Tibial nerve (tissue), 4 donors: ENCODE data around the gene METTL15. TPM values are rescaled to one million over a fixed set of nuclear protein-coding genes. Genes with fewer than 3 reads are reported as not detected.

ENCODE experiments used
- DNase-seq, 2 donors: peaks; one replicate each; pipeline ENCODE4 v3.0.0-alpha.2; 2019; ENCODE audit warnings: low spot score in 2 of 2
- H3K27ac ChIP-seq, 4 donors: fragments of 200-600 bp; sonication (generic) in 3 of 4; one replicate each; pipeline ENCODE4 v1.5.1; 2017 to 2019; ENCODE audit warnings: mild to moderate bottlenecking in 1 of 4
- H3K27me3 ChIP-seq, 2 donors: fragments of 200-600 bp; sonication (generic) in 1 of 2; one replicate each; pipeline versions ENCODE4 v1.5.1 to v1.6.0; 2017 to 2019
- H3K36me3 ChIP-seq, 3 donors: fragments of 200-600 bp; sonication (generic); one replicate each; pipeline ENCODE4 v1.5.1; 2018 to 2019
- H3K4me1 ChIP-seq, 4 donors: fragments of 200-600 bp; sonication (generic) in 3 of 4; one replicate each; pipeline ENCODE4 v1.5.1; 2017 to 2019
- H3K4me3 ChIP-seq, 4 donors: fragments of 200-600 bp; sonication (generic) in 3 of 4; one replicate each; pipeline ENCODE4 v1.5.1; 2017 to 2019; ENCODE audit warnings: mild to moderate bottlenecking in 1 of 4, moderate library complexity in 1 of 4
- H3K9me3 ChIP-seq, 4 donors: fragments of 200-600 bp; sonication (generic) in 3 of 4; one replicate each; pipeline ENCODE4 v1.5.1; 2017 to 2019
- CTCF ChIP-seq, 5 experiments: fragments of 200-600 bp in 3 of 5; fragments of 450-650 bp in 2 of 5; sonication (generic) in 3 of 5; IDR thresholded peaks; one replicate each; pipeline ENCODE4 v1.5.1; 2016 to 2019; ENCODE audit warnings: antibody characterized with exemption in 5 of 5, mild to moderate bottlenecking in 3 of 5, moderate library complexity in 2 of 5
- EP300 ChIP-seq, 2 donors: sonication (generic); formaldehyde crosslinking; IDR thresholded peaks; one replicate each; pipeline ENCODE4 v1.6.1; 2017; ENCODE audit warnings: antibody characterized with exemption in 2 of 2, mild to moderate bottlenecking in 1 of 2
- POLR2A ChIP-seq, 2 donors: fragments of 450-650 bp; IDR thresholded peaks; one replicate each; pipeline ENCODE4 v1.6.1; 2017; ENCODE audit warnings: antibody characterized with exemption in 2 of 2, mild to moderate bottlenecking in 2 of 2, moderate library complexity in 2 of 2
- WGBS, 2 donors: methylation state at CpG; one replicate each; pipeline ENCODE4 v1.1.5; 2018; 5-methylcytosine and 5-hydroxymethylcytosine counted together
- total RNA-seq, 4 donors: library from RNA; depleted of rRNA; stranded (reverse); fragments of >200 nt; gene quantifications; one replicate each; pipeline ENCODE4 v1.1.0, GENCODE V29; 2016

The METTL15 gene
- total RNA-seq, 4 donors from 2014 or later = 8.7 to 14.4 (median 11.7) TPM

- no peak overlapping the region for H3K4me3 ChIP-seq
- H3K36me3 ChIP-seq = peaks cover 0 to 13% (median 0%) of the 10 kb centered on the region in 3 donors
- H3K27ac ChIP-seq = no peak overlapping the region
Observed at GRCh38 chr11:28228196-28228895, 120.2 kb downstream of the METTL15 start.

GRCh38 chr11:28231475-28231874, 123.3 kb downstream of the METTL15 start:
- H3K9me3 ChIP-seq = peaks cover 0 to 4% (median 0%) of the 10 kb centered on the region in 4 donors
- H3K36me3 ChIP-seq = peaks cover 0 to 13% (median 0%) of the 10 kb centered on the region in 3 donors
- H3K4me3 ChIP-seq = no peak overlapping the region
- H3K27ac ChIP-seq = no peak overlapping the region
- WGBS, 2 donors = 96 to 98% methylated on average over 2 of the region's 2 CpGs
- H3K27me3 ChIP-seq = no peaks in the 10 kb centered on the region
- TF ChIP-seq CTCF (IDR thresholded peaks at IDR 0.05) = no peak
- TF ChIP-seq EP300 (IDR thresholded peaks at IDR 0.05) = no peak
- no peak for TF ChIP-seq POLR2A (IDR thresholded peaks at IDR 0.05)
- peaks cover 0 to 10% (median 0%) of the 10 kb centered on the region in 4 donors for H3K4me1 ChIP-seq
- no peak for DNase-seq

More at GRCh38 chr11:28228196-28228895, 120.2 kb downstream of the METTL15 start:
- Histone ChIP-seq H3K9me3 (no peaks in the 10 kb centered on the region), H3K4me1 (peaks cover 0 to 10% (median 0%) of the 10 kb centered on the region in 4 donors), H3K27me3 (no peaks in the 10 kb centered on the region)
- DNase-seq = no peak
- TF ChIP-seq EP300 (IDR thresholded peaks at IDR 0.05) (no peak), POLR2A (IDR thresholded peaks at IDR 0.05) (no peak), CTCF (IDR thresholded peaks at IDR 0.05) (no peak)

DNA sequence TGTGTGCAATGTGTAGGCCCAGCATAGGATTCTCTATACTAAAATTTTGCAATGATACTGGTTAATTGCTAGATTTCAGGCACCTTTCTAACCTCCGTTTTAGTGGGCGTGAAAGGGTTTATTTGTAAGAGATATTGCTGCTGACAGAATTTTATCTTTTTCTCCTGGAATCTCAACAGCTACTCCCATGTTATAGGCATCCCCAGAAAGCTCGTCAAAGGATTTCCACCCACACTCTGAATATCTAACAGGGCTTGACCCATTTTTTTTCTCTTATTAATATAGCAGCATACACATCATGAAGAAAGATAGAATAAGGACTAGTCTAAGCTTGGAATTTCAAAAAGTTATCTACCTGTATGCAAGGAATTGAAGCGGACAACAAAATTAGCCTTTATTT, 124.5 kb downstream of the METTL15 start:
- peaks cover 0 to 4% (median 0%) of the 10 kb centered on the region in 4 donors for H3K9me3 ChIP-seq
- WGBS, 2 donors = 74 to 75% methylated on average over 4 of the region's 4 CpGs

GRCh38 chr11:28241760-28242159, 133.6 kb downstream of the METTL15 start:
- H3K4me1 ChIP-seq = peaks cover 0 to 13% (median 0%) of the 10 kb centered on the region in 4 donors
- no peak overlapping the region for H3K27ac ChIP-seq
- TF ChIP-seq EP300 (IDR thresholded peaks at IDR 0.05) (no peak), CTCF (IDR thresholded peaks at IDR 0.05) (no peak), POLR2A (IDR thresholded peaks at IDR 0.05) (no peak)

More for the DNA sequence above, 124.5 kb downstream of the METTL15 start:
- Histone ChIP-seq H3K36me3 (peaks cover 0 to 13% (median 0%) of the 10 kb centered on the region in 3 donors), H3K4me3 (no peak overlapping the region), H3K27ac (no peak overlapping the region), H3K27me3 (no peaks in the 10 kb centered on the region), H3K4me1 (peaks cover 0 to 5% (median 0%) of the 10 kb centered on the region in 4 donors)
- DNase-seq = no peak
- no peak for TF ChIP-seq POLR2A (IDR thresholded peaks at IDR 0.05)
- no peak for TF ChIP-seq EP300 (IDR thresholded peaks at IDR 0.05)
- TF ChIP-seq CTCF (IDR thresholded peaks at IDR 0.05) = no peak

GRCh38 chr11:28242596-28242995, 134.4 kb downstream of the METTL15 start:
- H3K27me3 ChIP-seq = no peaks in the 10 kb centered on the region
- 87 to 88% methylated on average over 4 of the region's 4 CpGs for WGBS, 2 donors
- H3K4me1 ChIP-seq = peaks cover 0 to 13% (median 0%) of the 10 kb centered on the region in 4 donors
- TF ChIP-seq POLR2A (IDR thresholded peaks at IDR 0.05) (no peak), EP300 (IDR thresholded peaks at IDR 0.05) (no peak), CTCF (IDR thresholded peaks at IDR 0.05) (no peak)
- no peaks in the 10 kb centered on the region for H3K36me3 ChIP-seq
- H3K27ac ChIP-seq = no peak overlapping the region
- DNase-seq = no peak
- no peak overlapping the region for H3K4me3 ChIP-seq
- no peaks in the 10 kb centered on the region for H3K9me3 ChIP-seq

More at GRCh38 chr11:28241760-28242159, 133.6 kb downstream of the METTL15 start:
- no peak for DNase-seq
- no peaks in the 10 kb centered on the region for H3K27me3 ChIP-seq
- H3K9me3 ChIP-seq = no peaks in the 10 kb centered on the region
- H3K4me3 ChIP-seq = no peak overlapping the region
- no peaks in the 10 kb centered on the region for H3K36me3 ChIP-seq
